GM19025 (cell line): ENCODE data around the gene HPD.
A peak's percentile ranks its signal among the peaks of the same experiment; 100 is the strongest.

Experiments used
- ATAC-seq: cut with Tn5 transposase; IDR thresholded peaks from one replicate; pipeline ENCODE4 v1.9.1; 2021; ENCODE audit warnings: mild to moderate bottlenecking, low read depth, moderate library complexity; ENCODE audit not compliant: unreplicated experiment

HPD gene

GRCh38 chr12:121789800-121790728, 68.6 kb downstream of the HPD start:
- ATAC-seq, result peak; percentile 32
